SJSA1 (cell line): ENCODE measurements around the gene IL37. TPM values are rescaled to one million over a fixed set of nuclear protein-coding genes. Genes with fewer than 3 reads are reported as not detected.
"Not testable (repeated sequence)": the region's sequence is repeated elsewhere in the genome, so short reads cannot be mapped to it uniquely, and the experiment has no call there.

Experiments
- DNase-seq, 2 experiments: peaks; one replicate each; pipeline ENCODE4 v3.0.0-alpha.2; 2015 to 2020; ENCODE audit warnings: low spot score in 2 of 2, low read depth in 1 of 2
- H3K27ac ChIP-seq: fragments of 250-450 bp; sonication (Bioruptor Pico); 2 replicates; pipeline ENCODE4 v1.5.1; 2020; ENCODE audit warnings: mild to moderate bottlenecking, moderate library complexity
- H3K27me3 ChIP-seq: fragments of 250-450 bp; sonication (Bioruptor Pico); replicated peaks from 2 replicates; pipeline ENCODE4 v1.5.1; 2020; ENCODE audit warnings: mild to moderate bottlenecking, moderate library complexity
- H3K36me3 ChIP-seq: fragments of 250-450 bp; sonication (Bioruptor Pico); 2 replicates; pipeline ENCODE4 v1.5.1; 2020; ENCODE audit warnings: mild to moderate bottlenecking
- H3K4me1 ChIP-seq: fragments of 250-450 bp; sonication (Bioruptor Pico); replicated peaks from 2 replicates; pipeline ENCODE4 v1.6.1; 2021; ENCODE audit warnings: mild to moderate bottlenecking
- H3K4me3 ChIP-seq: fragments of 250-450 bp; sonication (Bioruptor Pico); 2 replicates; pipeline ENCODE4 v1.5.1; 2020; ENCODE audit warnings: mild to moderate bottlenecking
- H3K9me3 ChIP-seq: fragments of 250-450 bp; sonication (Bioruptor Pico); replicated peaks from 2 replicates; pipeline ENCODE4 v1.5.1; 2020; ENCODE audit warnings: mild to moderate bottlenecking
- total RNA-seq: library from RNA; depleted of rRNA; stranded (reverse); fragments of >200 nt; shearing (Covaris generic); gene quantifications from 2 replicates; pipeline ENCODE4 v1.2.3, GENCODE V29; 2014

Gene IL37
- total RNA-seq, 1 experiment from 2014 or later, result not detected

GRCh38 chr2:112921982-112922381, 11.0 kb downstream of the IL37 start:
- Histone ChIP-seq H3K27me3 (no peaks in the 10 kb centered on the region), H3K4me3 (no peak overlapping the region), H3K4me1 (peaks cover 3% of the 10 kb centered on the region; the same call in 1 of the 2 replicates), H3K27ac (no peak overlapping the region), H3K36me3 (no peaks in the 10 kb centered on the region), H3K9me3 (no peaks in the 10 kb centered on the region)
- no peak for DNase-seq

- Histone ChIP-seq H3K27me3 (no peaks in the 10 kb centered on the region), H3K36me3 (no peaks in the 10 kb centered on the region), H3K9me3 (no peaks in the 10 kb centered on the region), H3K27ac (no peak overlapping the region), H3K4me3 (no peak overlapping the region), H3K4me1 (peaks cover 3% of the 10 kb centered on the region; the same call in 1 of the 2 replicates)
- DNase-seq, result no peak
Measured at GRCh38 chr2:112923237-112923966, 12.4 kb downstream of the IL37 start.

DNA sequence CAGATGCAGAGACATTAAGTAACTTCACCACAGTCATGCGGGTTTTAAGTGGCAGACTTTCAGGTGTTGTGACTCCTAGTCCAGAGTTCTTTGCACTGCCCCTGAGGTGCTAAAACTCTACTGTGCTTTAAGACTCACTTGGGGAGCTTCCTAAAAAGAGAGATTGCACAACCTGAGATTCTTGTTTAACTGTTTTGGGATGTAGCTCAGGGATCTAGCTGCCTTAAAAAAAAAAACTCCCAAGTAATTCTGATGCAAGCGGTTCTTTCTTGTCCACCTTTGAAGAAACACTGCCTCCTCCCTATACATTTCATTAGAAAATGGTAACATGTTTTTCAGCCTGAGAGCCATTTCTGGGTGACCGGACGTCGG, 13.0 kb downstream of the IL37 start:
- no peak for DNase-seq
- Histone ChIP-seq H3K4me1 (peaks cover 3% of the 10 kb centered on the region; the same call in 1 of the 2 replicates), H3K27ac (no peak overlapping the region), H3K36me3 (no peaks in the 10 kb centered on the region), H3K9me3 (no peaks in the 10 kb centered on the region), H3K4me3 (no peak overlapping the region), H3K27me3 (no peaks in the 10 kb centered on the region)

GRCh38 chr2:112924360-112924759, 13.4 kb downstream of the IL37 start:
- Histone ChIP-seq H3K36me3 (no peaks in the 10 kb centered on the region), H3K27ac (no peak overlapping the region), H3K9me3 (no peaks in the 10 kb centered on the region), H3K4me3 (no peak overlapping the region), H3K27me3 (no peaks in the 10 kb centered on the region), H3K4me1 (peaks cover 3% of the 10 kb centered on the region; the same call in 1 of the 2 replicates)
- no peak for DNase-seq

DNA sequence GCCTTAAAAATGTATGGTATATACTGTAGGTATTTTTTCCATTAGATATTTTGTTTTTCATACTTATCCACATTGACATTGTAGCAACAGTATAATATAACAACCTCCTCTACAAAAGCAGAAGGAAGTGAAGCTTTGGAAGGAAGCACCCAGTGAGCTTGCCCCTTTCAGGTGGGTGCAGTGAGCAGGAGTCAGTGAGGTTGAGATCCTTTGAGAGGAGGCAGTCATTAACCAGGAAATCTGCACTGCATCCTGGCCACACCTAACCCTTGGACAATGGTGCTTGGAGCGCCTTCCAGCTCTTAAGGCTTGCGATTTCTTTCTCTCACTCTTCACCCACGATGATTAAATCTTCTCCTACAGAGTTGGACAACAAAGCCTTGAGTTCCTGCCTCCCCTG, 13.9 kb downstream of the IL37 start:
- no peak for DNase-seq
- H3K9me3 ChIP-seq, result no peaks in the 10 kb centered on the region
- H3K4me1 ChIP-seq, result peaks cover 3% of the 10 kb centered on the region; the same call in 1 of the 2 replicates
- H3K27ac ChIP-seq, result no peak overlapping the region
- no peaks in the 10 kb centered on the region for H3K36me3 ChIP-seq
- no peak overlapping the region for H3K4me3 ChIP-seq
- H3K27me3 ChIP-seq, result no peaks in the 10 kb centered on the region

DNA sequence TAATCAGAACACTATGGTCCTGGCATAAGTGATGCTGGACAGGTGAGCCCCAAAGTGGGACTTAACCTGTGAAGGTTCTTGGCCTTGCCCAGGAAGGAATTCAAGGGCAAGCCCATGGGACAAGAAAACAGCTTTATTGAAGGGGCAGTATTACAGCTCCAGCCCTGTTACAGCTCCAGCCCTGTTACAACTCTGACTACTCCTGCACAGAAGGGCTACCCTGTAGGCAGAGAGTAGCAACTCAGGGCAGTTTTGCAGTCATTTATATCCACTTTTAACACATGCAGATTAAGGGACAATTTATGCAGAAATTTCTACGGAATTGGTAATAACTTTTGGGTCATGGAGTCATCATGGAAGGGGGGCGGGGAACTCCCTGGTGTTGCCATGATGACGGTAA, 15.7 kb downstream of the IL37 start:
- H3K27me3 ChIP-seq, result no peaks in the 10 kb centered on the region
- H3K9me3 ChIP-seq, result no peaks in the 10 kb centered on the region
- H3K4me3 ChIP-seq, result no peak overlapping the region
- no peaks in the 10 kb centered on the region for H3K4me1 ChIP-seq
- H3K27ac ChIP-seq, result no peak overlapping the region
- DNase-seq, result no peak
- H3K36me3 ChIP-seq, result no peaks in the 10 kb centered on the region

DNA sequence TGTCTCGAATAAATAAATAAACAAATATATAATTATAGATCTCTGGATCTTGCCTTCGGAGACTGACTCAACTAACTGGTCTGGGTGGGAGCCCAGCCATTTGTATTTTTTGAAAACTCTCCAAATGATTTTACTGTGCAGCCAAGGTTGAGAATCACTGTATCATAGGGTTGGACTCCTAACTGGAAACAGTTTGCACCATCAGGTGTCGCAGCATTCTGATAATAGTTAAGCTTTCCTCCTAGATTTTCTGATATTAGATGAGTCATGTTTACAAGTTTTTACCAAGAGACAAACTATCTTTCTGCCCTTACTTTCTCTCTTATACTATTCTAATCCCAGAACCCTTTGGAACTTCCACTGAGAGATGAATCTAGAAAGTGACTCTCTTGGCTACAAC, 16.8 kb downstream of the IL37 start:
- H3K4me3 ChIP-seq, result no peak overlapping the region
- H3K9me3 ChIP-seq, result no peaks in the 10 kb centered on the region
- no peak overlapping the region for H3K27ac ChIP-seq
- no peak for DNase-seq
- no peaks in the 10 kb centered on the region for H3K4me1 ChIP-seq
- no peaks in the 10 kb centered on the region for H3K36me3 ChIP-seq
- H3K27me3 ChIP-seq, result 0 out of 2 replicates have a peak, but pooled peaks cover 3% of the 10 kb centered on the region

DNA sequence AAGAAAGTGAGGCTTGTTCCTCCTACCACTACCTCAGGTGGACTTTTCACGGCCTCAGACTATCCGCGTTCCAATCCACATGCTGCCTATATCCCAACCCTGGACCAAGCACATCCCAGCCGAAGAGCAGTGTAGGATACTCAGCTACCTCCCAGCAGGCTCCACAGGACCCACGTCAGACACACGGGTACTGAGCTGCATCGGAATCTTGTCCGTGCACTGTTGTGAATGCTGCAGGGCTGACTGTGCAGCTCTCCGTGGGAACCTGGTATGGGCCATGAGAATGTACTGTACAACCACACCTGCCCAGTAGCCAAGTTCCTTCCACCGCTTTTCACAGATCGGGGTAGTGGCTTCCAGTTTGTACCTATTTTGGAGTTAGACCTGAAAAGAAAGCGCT, 22.3 kb downstream of the IL37 start:
- DNase-seq, result no peak
- Histone ChIP-seq H3K27ac (no peak overlapping the region), H3K4me3 (no peak overlapping the region), H3K27me3 (peaks cover 3% of the 10 kb centered on the region; the same call in 1 of the 2 replicates), H3K36me3 (no peaks in the 10 kb centered on the region), H3K9me3 (no peaks in the 10 kb centered on the region), H3K4me1 (no peaks in the 10 kb centered on the region)

DNA sequence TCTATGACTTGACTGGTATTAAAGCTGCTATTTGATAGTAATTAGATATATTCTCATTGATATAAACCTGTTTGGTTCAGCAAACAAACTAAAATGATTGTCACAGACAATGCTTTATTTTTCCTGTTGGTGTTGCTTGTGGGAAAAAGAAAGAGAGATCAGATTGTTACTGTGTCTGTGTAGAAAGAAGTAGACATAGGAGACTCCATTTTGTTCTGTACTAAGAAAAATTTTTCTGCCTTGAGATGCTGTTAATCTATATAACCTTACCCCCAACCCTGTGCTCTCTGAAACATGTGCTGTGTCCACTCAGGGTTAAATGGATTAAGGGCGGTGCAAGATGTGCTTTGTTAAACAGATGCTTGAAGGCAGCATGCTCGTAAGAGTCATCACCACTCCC, 23.2 kb downstream of the IL37 start:
- H3K4me3 ChIP-seq, DNase-seq: not testable (repeated sequence)

DNA sequence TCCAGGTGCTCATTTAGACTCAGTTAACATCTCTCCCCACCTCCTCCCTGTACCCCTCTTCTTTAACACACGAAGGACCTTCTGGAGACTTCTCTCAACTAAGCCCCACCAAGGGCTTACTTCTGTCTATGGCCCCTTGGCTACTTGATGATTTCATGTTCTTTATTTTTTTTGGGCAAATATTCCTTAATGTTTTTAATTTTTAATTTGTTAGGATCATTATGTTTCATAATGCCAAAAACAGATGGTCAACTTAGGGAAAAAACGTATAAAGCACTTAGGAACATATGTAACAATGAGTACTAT, 25.9 kb downstream of the IL37 start:
- H3K9me3 ChIP-seq, result no peaks in the 10 kb centered on the region
- peaks cover 3% of the 10 kb centered on the region; the same call in 1 of the 2 replicates for H3K27me3 ChIP-seq
- no peak for DNase-seq
- no peaks in the 10 kb centered on the region for H3K36me3 ChIP-seq
- H3K4me1 ChIP-seq, result no peaks in the 10 kb centered on the region
- no peak overlapping the region for H3K27ac ChIP-seq
- no peak overlapping the region for H3K4me3 ChIP-seq

More for the DNA sequence above, 23.2 kb downstream of the IL37 start:
- H3K36me3 ChIP-seq, H3K9me3 ChIP-seq, H3K27me3 ChIP-seq, H3K4me1 ChIP-seq, H3K27ac ChIP-seq: not testable (repeated sequence)

DNA sequence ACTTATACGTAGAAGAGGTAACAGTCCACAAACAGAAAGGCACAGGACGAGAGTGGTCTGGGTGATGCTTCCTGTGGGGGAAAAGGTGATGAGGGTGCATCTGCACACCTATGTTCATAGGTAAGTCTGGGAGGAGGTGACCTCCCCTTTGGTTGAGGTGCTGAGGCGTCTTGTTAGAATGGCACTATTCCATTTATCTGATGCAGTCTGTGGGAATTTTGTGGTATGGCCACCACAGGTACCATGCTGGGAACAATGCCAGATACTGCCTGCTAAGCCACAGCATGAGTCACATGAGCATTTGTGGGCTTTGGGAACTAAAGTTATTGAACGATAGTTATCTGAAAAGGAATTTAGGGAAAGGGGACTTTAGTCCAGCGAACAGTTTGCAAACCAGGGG, 27.9 kb downstream of the IL37 start:
- no peak for DNase-seq

GRCh38 chr2:112939425-112939824, 28.5 kb downstream of the IL37 start:
- no peak for DNase-seq
- H3K4me1 ChIP-seq, result no peaks in the 10 kb centered on the region
- H3K27ac ChIP-seq, result no peak overlapping the region
- no peaks in the 10 kb centered on the region for H3K9me3 ChIP-seq
- no peak overlapping the region for H3K4me3 ChIP-seq
- H3K27me3 ChIP-seq, result no peaks in the 10 kb centered on the region
- H3K36me3 ChIP-seq, result no peaks in the 10 kb centered on the region

More for the DNA sequence above, 27.9 kb downstream of the IL37 start:
- H3K27ac ChIP-seq, result no peak overlapping the region
- H3K4me3 ChIP-seq, result no peak overlapping the region
- no peaks in the 10 kb centered on the region for H3K4me1 ChIP-seq
- no peaks in the 10 kb centered on the region for H3K36me3 ChIP-seq
- H3K9me3 ChIP-seq, result no peaks in the 10 kb centered on the region
- H3K27me3 ChIP-seq, result no peaks in the 10 kb centered on the region; the same call in 1 of the 2 replicates

DNA sequence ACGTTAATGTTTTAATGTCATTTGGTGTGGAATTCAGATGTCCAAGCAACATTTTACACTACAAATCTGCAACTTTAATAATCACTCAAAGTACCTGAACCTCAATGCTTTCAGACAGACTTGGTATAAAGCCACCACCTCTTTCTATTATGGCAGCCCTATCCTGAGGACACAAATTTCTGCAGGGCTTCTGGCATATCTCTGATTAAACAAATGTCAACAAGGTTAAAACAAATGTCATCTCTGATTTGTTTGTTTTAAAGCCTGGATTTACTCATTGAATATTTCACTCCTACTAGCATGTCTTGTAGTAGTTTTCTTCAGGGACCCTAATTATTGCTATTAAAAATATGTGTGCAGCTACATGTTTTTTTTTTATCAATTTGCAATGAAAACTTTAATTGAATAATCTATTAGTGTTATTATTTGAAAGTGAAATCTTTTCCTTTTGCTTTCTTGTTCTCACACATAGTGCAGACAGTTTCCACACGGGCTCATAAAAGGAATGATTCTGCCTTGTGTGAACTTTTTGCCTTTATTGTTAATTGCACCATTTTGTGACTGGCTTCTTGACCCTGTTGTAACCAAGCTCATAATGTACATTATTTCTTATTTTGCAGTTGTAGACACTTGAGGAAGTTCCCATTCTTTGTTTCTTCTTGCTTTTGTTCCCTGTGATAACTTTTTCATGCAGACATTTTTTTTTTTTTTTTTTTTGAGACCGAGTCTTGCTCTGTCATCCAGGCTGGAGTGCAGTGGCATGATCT, 30.1 kb downstream of the IL37 start:
- Histone ChIP-seq H3K4me1 (no peaks in the 10 kb centered on the region), H3K27ac (no peak overlapping the region), H3K36me3 (no peaks in the 10 kb centered on the region), H3K4me3 (no peak overlapping the region), H3K9me3 (peaks cover 3% of the 10 kb centered on the region; the same call in 1 of the 2 replicates), H3K27me3 (no peaks in the 10 kb centered on the region)
- no peak for DNase-seq
